Stimulated activated CD4-positive, alpha-beta T cell treated with anti-CD3 and anti-CD28 coated beads, Interleukin-2, amount 100 ng/mL, for 48 hours (primary cell): ENCODE measurements around the gene S100A14.
"Not testable (repeated sequence)": the region's sequence is repeated elsewhere in the genome, so short reads cannot be mapped to it uniquely, and the experiment has no call there.

ENCODE experiments used
- DNase-seq, 2 donors: peaks; one replicate each; pipeline ENCODE4 v3.0.0-alpha.2; 2020

S100A14 gene

DNA sequence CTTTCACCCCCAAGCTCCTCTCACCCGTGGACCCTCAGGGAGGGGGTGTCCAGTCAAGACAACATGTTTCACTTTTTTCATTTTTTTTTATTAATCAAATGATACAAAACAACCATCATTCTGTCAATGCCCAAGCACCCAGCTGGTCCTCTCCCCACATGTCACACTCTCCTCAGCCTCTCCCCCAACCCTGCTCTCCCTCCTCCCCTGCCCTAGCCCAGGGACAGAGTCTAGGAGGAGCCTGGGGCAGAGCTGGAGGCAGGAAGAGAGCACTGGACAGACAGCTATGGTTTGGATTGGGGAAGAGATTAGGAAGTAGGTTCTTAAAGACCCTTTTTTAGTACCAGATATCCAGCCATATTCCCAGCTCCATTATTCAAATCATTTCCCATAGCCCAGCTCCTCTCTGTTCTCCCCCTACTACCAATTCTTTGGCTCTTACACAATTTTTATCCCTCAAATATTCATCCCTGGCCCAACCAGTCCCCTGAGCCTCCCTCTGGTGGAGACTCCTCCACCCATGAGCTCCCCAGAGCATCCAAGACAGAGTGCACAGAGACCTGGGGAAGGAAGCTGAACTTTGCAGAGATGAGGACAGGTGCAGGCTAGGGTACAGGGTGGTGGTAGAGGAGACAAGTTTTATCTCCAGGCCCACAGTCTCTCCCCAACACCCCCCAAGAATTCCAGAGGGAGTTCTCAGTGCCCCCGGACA lies 1.8 kb downstream of the S100A14 start:
- DNase-seq: no peak

DNA sequence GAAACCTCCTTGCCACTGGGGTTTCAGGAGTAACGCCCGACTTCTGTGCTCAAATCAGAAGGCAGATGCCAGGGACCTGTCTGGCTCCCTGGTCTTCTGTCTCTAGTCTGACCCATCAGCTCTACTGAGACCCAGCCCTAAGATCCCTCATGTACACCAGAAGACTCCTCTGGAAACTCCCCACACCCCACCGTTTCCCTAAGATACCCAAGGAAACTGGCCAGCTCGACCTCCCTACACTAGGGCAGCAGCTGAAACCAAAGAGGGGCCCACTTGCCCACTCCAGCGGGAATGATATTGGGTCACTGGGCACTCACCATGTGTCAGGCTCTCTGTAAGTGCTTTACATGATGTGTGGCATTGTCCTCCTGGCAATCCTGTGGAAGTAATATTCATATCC lies 2.7 kb downstream of the S100A14 start:
- no peak for DNase-seq

DNA sequence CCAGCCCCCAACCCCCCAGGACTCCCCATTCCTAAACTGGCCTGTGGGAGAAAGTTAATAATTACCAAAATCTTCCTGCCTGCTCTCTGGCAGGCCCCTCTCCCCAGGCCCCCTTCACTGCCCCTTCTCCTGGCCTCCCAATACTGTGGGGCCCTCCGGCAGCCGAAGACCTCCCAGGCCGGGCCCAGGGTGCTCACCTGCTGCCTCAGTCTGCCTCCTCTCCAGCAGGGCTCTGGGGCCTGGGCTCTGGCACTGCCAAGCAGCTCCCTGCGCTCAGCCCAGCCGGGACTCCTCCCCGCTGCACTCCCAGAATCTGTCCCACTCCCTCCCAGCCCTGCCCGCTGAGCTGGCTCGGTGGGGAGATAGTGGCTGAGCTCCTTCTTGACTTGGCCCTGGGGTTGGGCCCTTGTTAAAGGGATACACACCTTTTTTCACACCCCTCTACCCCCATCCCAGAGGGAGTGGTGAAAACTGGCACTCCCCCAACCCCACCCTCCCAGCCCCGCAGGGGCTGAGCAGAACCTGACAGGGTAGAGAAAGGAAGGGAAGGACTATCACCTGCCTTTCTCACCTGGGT lies 3.3 kb downstream of the S100A14 start, which contains the start of gene S100A16:
TSS of gene S100A16 (minus strand) at position 383 of the 577 bp plus-strand sequence. CDS start 4,986 bp downstream, outside the sequence.
- DNase-seq: no peak

DNA sequence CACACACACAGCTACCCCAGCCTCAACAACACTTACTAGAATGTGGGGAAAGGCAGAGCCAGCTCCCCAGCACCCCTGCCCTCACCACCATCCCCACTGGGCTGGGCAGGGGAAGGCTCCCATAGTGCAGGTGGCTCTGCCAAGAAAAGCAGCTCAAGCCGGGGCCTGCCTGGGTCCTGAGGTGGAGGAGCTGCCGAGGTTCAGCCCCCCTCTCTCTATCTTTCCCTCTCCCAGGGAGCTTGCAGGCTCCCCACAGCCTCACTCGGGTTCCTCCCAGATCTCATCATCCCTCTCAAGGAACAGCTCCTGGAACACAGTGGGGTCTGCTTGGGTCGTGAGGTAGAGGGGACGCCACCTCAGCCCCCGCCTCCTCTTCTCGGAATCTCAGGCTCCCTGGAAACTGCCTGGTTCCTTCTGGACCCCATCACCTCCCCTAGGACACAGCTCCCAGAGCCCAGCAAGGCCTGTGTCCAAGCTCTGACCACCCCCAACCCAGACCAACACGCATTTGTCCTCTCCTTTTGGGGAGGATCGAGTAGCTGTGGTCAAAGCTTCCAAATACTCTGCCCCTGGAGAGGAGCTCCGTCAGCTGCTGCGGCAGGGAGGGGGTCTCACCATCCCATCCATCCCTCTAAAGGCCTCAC lies 3.9 kb downstream of the S100A14 start:
- DNase-seq: no peak

DNA sequence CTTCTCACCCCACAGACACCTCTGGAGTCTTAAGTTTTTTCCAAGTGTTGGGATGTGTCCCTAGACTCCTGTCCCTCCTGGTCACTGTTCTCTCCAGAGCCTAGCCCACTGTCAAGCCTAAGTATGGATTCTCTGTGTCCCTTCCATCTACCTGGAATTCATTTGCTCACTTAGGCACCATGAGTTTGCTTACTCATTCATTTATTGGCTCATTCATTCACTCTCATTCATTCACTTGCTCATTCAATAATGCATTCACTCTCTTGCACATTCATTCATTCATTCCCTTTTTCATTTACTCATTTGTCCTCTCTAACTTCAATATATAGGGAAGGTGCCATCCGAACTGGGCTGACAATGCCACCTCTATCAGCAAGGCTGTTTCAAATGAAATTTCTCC lies 4.8 kb downstream of the S100A14 start:
- DNase-seq: no peak

DNA sequence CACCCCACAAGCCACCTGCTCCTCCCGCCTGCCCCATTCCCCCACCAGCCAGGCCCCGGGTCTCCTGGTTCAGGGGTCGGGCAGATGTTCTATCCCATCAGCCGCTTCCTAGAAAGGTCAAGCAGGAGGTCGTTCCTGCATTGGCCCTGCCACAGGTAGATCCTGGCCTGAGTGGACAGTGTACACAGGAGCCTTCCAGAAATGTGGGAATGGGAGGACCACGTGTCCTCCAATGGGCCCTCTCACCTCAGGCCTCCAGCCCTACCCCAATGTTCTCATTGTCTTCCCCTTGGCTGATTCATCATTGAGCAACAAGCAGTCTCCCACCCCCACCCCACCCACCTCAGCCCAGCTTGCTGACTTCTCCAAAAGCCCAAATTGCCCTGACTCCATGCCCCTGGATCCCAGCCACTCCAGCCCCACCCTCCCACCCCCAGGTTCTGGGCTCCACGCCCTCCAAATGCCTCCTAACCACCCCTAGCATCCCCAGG lies 5.3 kb downstream of the S100A14 start:
- no peak for DNase-seq

DNA sequence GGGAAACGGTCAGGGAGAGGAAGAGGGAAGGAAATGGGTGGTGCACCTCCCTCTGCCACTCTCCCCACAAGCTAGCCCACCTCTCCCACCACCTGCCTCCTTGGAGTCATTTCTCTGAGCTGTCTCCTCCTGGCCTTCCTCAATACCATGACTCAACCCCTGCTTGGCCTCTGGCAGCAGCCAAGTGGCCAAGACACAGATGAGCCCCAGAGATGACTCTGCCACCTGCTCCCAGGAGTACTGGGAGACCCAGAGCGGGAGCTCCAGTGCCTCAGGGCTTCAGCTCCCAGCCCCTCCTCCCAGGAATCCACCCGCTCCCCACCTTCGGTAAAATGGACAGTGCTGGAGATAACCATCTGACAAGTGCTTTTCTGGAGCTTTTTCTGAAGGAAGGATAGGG lies 5.8 kb downstream of the S100A14 start:
- no peak for DNase-seq

DNA sequence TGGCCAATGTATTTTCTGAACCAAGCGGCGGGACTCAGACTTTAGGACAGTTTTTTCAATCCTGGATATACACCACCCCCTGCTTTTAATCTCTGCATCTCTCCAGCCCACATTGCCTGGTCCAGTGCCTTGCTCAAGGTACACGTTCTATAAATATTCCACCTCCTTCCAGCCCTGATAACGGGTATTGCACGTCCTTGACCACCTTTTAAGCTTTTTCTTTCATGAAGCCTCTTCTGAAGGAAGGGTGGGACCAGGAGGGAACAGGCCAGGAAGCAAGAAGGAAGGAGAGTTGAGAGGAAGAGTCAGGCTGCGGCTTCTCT lies 6.6 kb downstream of the S100A14 start:
- DNase-seq: no peak

DNA sequence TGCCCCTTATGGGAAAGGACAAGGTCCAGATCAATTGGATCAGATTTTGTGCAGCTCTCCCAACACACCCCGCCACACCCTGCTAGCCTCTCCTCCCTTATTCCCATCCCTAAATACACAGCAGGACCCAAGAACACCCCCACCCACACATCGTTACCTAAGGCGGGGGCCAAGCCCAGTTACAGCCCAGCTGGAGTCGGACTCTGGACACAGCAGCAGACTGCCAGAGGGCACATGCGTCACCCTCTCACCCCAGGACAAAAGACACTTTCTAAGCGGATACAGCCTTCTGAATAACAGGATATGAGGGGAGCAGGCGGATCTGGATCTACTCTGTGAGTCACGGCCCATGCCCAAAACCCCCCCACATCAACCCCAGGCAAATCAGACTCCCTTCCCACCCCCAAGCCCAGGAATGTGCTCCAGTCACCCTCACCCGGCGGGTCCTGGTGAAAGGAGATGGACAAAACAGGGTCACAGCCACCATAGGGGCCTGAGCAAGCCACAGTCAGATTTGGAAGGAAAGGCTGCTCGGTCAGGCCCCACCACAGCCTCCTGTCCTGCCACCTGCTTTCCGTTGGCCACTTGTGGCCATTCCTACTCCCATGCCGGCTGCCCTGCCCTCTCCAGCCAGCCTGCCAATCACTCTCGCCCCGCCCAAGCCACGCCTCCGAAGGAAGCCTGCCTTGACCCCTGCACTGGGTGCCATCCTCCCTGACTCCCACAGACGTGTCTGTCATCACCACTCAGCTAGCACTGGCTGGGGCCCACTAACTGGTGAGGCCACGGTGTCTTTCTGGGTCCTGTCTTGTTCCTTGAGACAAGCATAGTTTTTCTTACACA lies 7.2 kb downstream of the S100A14 start:
- no peak for DNase-seq

DNA sequence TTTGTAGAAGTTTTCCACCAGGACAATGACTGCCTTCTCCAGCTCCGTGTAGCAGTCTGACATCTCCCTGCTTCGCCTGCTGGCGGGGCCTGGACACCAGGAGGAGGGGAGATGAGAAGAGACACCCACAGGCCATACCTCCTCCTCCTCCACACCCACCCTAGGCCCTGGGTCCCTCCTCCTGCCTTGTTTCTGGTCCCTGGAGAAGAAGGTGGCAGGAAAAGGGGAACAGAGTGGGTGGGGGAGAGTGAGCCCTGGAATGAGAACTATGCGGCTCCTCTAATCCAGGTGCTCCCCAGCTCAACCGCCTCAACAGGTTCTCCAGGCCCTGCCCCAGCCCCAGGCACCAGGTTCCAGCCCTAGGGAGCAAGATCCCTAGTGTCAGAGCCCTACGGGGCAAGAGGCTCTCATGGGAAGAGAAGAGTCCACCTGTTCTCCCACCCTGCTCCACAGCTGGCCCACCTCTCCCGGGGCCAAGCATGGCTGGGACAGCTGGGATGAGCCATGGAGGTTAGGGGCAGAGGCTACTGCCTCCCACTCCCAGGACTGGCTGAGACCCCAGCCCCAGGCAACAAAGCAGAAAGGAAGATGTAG lies 7.9 kb downstream of the S100A14 start:
- no peak for DNase-seq

DNA sequence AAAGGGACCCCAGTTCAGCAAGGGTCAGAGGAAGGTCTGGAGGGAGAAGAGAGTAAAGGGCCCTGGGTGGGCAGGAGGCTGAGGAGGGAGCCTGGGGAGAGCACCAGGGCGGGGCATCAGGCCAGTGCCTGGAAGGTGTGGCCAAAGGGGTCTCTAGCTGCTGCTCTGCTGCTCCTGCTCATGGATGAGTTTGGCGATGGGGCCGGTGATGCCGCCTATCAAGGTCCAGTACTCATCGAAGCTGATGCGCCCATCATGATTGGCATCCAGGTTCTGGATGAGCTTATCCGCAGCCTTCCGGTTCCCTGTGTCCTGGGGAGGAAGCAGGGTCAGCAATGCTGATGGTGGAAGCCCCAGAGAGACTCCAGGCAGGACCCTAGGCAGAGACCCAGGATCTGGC lies 8.7 kb downstream of the S100A14 start:
- DNase-seq: no peak

DNA sequence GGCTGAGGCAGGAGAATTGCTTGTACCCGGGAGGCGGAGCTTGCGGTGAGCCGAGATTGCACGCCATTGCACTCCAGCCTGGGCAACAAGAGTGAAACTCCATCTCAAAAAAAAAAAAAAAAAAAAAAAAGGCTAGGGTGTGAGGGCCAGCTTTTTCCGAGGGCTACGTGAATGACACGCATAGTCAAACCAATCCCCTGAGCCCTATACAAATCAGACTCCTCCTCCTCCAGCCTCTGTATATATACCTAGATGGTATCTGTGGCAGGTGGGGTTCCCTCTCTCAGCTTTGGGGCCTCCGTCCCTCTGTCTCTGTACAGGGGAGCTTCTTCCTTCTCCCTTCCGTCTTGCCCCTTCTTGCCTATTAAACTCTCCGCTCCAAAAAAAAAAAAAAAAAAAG lies 9.9 kb downstream of the S100A14 start:
- no peak for DNase-seq

DNA sequence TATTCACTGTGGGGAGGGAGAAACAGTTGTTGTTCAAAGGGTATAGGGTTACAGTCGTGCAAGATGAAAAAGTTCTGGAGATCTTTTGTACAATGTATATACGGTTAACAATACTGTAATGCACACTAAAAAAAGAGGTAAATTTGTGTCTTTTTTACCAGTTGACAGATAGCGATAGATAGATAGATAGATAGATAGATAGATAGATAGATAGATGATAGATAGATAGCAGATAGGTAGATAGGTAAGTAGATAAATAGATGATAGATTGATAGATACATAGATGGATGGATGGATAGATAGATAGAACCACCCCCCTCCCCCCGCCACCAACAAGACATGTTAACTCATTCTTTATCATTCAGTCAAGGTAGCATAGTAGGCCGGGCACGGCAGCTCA lies 13.4 kb downstream of the S100A14 start:
- no peak for DNase-seq

DNA sequence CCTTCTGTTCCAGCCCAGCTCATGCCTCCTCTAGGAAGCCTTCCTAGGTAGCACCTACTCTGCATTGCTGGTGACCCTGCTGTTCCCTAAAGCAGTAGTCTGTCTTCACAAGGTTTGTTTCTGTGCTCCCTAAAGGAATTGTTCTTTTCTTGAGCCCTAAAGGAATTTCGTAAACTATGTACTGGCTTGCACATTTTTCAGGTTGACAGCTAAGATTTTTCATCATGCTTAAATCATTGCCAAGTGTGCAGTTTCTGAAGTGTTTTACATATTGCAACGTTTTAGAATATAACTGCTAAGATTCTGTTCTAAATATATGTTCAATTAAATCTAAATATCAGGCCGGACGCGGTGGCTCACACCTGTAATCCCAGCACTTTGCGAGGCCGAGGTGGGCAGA lies 16.3 kb downstream of the S100A14 start:
- no peak for DNase-seq

DNA sequence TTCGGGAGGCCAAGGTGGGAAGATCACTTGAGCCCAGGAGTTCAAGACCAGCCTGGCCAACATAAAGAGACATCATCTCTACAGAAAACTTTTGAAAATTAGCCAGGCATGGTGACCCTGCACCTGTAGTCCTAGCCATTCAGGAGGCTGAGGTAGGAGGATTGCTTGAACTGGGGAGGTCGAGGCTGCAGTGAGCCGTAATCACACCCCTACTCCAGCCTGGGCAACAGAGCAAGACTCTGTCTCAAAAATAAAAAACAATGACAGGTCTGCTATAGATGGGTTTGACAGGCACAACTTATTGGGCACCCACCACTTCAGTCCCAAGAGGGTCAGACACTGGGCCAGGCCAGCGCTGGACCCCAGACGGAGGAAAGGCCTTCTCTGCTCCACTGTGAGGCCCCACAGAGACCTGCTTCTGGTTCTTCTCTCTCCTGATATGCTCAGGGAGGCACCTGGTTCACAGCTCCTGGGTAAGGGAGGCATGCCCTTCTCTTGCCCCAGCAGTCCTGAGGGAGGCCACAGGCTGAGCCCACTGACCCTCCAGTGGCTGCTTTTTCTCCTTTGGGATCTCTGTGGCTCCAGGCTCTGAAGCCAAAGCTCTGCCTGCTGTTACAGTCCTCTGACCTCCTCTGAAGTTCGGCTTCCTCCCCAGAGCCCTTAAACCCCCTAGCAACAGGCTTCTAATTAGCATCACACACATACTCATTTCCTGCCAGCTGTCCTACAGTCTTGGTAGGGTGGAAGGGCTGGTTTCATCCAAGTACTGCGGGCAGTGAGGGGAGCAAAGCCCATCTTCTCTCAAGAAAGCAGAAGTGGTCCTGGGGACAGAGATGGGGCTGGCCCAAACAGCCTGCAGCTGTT lies 17.6 kb downstream of the S100A14 start:
- no peak for DNase-seq

DNA sequence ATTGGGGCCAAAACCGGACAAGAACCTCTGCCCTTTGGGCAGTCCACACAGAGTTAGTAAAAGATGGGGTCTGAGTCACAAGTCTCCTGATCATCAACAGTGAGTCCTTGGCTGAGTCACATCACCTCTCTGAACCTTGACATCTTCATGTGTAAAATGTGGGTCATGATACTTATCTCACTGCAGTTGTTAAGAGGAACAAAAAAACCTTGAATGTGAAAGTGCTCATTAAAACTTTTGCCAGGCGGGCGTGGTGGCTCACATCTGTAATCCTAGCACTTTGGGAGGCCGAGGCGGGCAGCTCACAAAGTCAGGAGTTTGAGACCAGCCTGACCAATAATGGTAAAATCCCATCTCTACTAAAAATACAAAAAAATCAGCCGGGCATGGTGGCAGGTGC lies 18.9 kb downstream of the S100A14 start:
- DNase-seq: no peak

DNA sequence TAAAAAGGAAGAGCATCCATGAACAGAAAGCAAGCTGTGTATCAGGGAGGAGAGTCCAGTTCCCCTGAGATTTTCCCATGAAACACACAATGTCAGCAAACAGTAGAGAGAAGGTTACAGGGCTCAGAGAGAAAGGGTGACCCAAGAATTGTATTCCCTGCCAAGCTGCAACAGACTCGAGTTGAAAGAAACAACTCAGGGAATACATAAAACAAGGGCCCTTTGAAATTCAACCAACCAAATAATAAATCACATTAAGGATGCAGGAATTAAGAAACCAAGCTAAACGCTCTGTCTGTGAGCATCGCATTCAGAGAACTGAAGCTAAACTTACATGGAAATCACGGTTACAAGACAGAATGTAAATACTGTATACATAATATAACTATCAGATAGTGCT lies 23.4 kb downstream of the S100A14 start:
- DNase-seq: no peak

DNA sequence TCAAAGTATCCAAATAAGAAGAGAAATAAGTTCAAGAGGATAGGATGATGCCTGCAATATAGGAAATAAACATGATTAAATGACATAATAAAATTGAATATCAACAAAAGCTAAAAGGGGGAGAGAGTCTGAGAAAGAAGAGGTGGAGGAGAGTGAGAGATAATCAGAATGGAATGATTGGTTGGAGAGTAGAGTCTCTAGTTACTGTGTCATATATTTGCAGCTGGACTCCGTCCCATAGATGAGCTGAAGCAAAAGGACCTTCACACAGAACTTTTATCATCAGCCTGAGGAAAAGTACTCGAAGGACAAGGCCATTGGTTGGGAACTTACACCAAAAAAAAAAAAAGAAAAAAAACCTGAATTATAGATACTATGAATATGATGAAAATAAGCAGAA lies 27.6 kb downstream of the S100A14 start:
- no peak for DNase-seq

DNA sequence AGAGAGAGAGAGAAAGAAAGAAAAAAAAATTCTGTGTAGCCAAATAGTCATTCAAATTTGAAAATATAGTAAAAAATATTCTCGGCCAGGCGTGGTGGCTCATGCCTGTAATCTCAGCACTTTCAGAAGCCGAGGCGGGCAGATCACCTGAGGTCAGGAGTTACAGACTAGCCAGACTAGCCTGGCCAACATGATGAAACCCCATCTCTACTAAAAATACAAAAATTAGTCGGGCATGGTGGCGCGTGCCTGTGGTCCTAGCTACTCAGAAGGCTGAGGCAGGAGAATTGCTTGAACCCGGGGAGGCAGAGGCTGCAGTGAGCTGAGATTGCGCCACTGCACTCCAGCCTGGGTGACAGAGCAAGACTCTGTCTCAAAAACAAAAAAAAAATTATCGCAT lies 28.1 kb downstream of the S100A14 start:
- not testable (repeated sequence) for DNase-seq

DNA sequence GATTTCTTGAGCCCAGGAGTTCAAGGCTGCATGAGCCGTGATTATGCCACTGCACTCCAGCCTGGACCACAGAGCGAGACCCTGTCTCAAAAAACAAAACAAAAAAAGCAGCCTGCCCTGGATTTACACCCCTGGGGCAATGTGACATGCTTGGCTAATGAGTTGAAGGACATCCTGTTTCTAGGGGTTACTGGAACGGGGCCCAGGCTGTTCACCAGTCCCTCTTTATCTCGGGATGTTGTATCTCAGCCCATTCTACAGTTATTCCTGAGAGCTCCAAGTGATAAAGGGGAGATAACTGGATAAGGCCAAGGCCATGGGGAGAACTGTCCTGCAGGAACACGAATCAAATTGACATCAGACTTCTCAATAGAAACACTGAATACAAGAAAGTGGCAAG lies 28.8 kb downstream of the S100A14 start:
- no peak for DNase-seq

DNA sequence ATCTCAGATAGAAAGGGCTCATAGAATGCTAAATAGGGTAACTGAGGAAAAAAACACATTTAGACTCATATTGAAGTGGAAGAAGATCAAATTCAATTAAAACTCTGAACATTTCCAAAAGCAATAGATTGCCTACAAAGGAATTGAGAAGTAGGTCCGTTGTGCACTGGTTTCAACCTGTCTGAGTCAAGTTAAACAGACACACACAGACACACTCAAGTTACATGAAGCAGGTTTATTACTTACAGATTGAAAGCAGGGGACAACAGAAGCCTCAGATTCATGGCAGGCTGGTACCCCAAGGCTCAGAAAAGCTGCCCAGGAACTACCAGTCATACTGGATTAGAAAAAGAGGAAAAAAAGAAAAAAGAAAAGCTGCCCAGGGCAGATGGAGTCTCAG lies 29.8 kb downstream of the S100A14 start:
- DNase-seq: no peak

DNA sequence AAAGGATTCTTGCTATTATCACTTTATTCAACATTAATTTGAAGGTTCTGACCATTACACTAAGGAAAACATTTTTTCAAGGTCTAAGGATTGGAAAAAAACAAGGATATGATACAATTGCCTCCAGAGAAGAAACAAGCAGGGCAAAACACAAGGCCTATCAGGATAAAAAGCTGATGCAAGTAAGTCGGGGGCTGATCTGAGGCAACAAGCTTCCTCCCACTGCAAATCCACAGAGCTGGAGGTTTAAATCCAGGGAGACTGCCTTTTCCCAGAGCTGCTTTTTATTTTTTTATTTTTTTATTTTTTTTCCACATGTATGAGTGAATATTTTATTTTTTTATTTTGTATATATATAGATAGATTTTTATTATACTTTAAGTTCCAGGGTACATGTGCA lies 31.1 kb downstream of the S100A14 start:
- no peak for DNase-seq
